Erythroblast (primary cell): ENCODE results near the gene CSMD2.

Experiments
- GATA1 ChIP-seq: IDR thresholded peaks from 2 replicates; pipeline ENCODE4 v1.6.1; 2011; ENCODE audit warnings: low read depth, mild to moderate bottlenecking, control low read depth, low read length, moderate library complexity
- POLR2A ChIP-seq: IDR thresholded peaks from 2 replicates; pipeline ENCODE4 v1.6.1; 2011; ENCODE audit warnings: mild to moderate bottlenecking, low read length

DNA sequence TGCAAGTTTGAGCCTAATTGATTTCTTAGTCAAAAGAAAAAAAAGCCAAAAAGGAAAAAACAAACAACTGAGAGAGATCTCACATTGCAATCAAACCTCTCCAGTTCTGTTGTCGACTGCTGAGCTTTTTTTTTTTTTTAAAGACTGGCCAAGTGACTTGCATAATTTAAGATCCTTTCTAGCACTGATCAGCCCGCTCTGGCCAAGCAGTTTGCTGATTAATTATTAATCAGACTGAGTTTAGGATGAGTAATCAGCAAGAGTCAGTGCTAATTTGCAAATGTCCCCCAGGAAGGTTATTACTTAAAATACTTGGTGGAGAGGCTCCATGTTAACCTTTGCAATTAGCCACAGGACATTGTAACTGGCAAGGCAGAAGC is 261.8 kb downstream of the CSMD2 start:
- TF ChIP-seq POLR2A (no peak), GATA1 (no peak)
